GM12872 (cell line): ENCODE measurements around the gene NHERF2.
A peak's percentile ranks its signal among the peaks of the same experiment; 100 is the strongest.

ENCODE experiments used
- TF ChIP-seq, protein P1 (sequence below): IDR thresholded peaks from 3 replicates; pipeline ENCODE4 v1.5.1; 2011; ENCODE audit warnings: low read depth, mild to moderate bottlenecking, low read length, moderate library complexity; ENCODE audit not compliant: insufficient read depth

NHERF2 gene

GRCh38 chr16:2005646-2006045, 21.1 kb upstream of the NHERF2 start:
- TF ChIP-seq, protein P1, sequence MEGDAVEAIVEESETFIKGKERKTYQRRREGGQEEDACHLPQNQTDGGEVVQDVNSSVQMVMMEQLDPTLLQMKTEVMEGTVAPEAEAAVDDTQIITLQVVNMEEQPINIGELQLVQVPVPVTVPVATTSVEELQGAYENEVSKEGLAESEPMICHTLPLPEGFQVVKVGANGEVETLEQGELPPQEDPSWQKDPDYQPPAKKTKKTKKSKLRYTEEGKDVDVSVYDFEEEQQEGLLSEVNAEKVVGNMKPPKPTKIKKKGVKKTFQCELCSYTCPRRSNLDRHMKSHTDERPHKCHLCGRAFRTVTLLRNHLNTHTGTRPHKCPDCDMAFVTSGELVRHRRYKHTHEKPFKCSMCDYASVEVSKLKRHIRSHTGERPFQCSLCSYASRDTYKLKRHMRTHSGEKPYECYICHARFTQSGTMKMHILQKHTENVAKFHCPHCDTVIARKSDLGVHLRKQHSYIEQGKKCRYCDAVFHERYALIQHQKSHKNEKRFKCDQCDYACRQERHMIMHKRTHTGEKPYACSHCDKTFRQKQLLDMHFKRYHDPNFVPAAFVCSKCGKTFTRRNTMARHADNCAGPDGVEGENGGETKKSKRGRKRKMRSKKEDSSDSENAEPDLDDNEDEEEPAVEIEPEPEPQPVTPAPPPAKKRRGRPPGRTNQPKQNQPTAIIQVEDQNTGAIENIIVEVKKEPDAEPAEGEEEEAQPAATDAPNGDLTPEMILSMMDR, result peak; percentile 63

DNA sequence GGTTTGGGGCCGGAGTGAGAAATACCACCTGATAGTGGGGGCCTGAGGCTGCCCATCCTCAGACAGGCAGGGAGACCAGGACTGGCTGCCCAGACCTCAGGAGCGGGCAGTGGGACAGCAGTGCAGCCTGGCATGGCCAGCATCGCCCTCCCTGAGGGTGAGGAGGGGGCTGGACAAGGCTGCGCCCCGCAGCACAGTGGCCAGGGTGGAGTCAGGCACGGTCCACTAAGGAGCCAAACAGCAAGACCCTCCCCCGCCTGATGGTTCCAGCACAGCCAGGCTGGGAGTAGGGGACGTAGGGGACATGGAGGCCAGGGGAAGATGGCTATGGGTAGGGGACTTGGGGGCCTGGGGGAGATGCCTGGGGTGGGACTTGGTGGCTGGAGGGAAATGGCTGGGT, 20.4 kb upstream of the NHERF2 start:
- TF ChIP-seq, protein P1, result no peak

GRCh38 chr16:2007081-2007836, 19.4 kb upstream of the NHERF2 start:
- TF ChIP-seq, protein P1, result no peak

DNA sequence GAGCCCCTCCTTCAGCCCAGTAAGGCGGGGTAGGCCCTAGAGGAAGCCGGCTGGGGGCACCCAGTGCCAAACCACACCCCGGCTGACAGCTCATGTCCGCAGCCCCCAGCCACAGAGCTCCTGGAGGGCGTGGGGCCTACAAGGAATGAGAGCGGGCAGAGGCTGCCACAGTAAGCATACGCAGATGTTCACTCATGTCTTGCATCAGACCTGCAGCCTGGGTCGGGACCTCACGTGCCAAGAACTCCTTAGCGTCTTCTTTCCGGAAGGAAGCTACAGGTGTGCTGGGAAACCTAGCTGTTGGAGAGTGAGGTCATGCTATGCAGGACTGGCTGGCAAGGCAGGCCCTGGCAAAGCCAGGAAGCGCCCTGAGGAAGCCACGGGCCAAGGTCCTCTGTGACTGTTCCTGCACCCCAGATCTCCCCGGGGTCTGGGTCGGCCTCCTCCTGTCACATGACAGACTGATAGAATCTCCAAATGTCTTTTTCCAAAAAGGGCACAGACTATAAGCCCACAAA, 18.6 kb upstream of the NHERF2 start:
- TF ChIP-seq, protein P1, result no peak

DNA sequence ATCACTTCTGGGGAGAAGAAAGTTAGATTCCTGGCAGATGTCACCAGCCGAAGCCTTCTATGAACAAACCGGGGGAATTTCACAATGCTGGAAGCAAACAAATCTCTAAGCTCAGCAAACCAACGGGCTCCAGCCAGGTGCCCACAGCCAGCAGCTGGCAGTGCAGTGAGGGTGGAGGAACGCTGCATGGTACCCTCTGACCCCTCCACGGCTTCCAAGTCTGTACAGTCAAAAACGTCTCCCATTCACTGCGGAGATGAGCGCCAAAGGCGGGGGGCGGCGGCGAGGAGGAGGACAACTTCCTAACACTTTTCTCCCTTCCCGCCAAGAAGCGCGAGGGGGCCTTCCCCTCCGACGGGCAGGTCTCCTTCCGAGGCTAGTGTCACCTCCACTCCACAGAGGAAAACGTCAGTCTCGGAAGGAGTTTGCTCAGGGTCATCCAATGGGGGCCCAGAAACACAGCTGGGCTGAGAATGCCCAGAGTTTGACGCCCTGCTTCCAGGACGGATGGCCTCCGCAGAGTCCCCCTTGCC, 18.0 kb upstream of the NHERF2 start:
- TF ChIP-seq, protein P1, result no peak

GRCh38 chr16:2009164-2009711, 17.5 kb upstream of the NHERF2 start:
- TF ChIP-seq, protein P1, result no peak

GRCh38 chr16:2009791-2010510, 16.8 kb upstream of the NHERF2 start, which contains the start of gene ZNF598:
ZNF598 (minus strand) TSS chr16:2009821.
- TF ChIP-seq, protein P1, result no peak
